GM13977 (cell line): ENCODE results near the gene DCTN5.

Experiments used
- DNase-seq: peaks from one replicate; pipeline ENCODE4 v3.0.0; 2012; ENCODE audit warnings: low spot score
- CTCF ChIP-seq: IDR thresholded peaks from 2 replicates; pipeline ENCODE4 v1.5.1; 2012; ENCODE audit warnings: mild to moderate bottlenecking, control low read depth; ENCODE audit not compliant: insufficient read depth; ENCODE audit errors: extremely low read depth, missing control alignments
- in situ Hi-C: fragments of 300-500 bp; cut with MboI; formaldehyde crosslinking; loops from one replicate; pipeline ENCODE4 v1.12.0; 2022; ENCODE audit warnings: low sequenced_read_pairs, low pct_unique_long_range_greater_than_20kb, mixed read lengths, inconsistent platforms; ENCODE audit not compliant: unreplicated experiment

Gene DCTN5

GRCh38 chr16:23673971-23674614, 32.8 kb downstream of the DCTN5 start:
- TF ChIP-seq CTCF, result no peak
- in situ Hi-C loops, result no loop called here
- DNase-seq, result no peak

- no peak for DNase-seq
- in situ Hi-C loops, result no loop called here
Measured at GRCh38 chr16:23676924-23677480, 35.7 kb downstream of the DCTN5 start.

GRCh38 chr16:23678430-23679273, 37.4 kb downstream of the DCTN5 start, which contains the start of gene PLK1:
Gene PLK1, plus strand, starts transcription at chr16:23678889. Its CDS starts 44 bp downstream, at chr16:23678933.
- in situ Hi-C loops, result no loop called here
- DNase-seq, result peak; percentile 93
- TF ChIP-seq CTCF, result peak; percentile 40

More at GRCh38 chr16:23676924-23677480, 35.7 kb downstream of the DCTN5 start:
- no peak for TF ChIP-seq CTCF

- in situ Hi-C loops, result no loop called here
- no peak for TF ChIP-seq CTCF
- peak; percentile 44 for DNase-seq
Measured at GRCh38 chr16:23679274-23679985, 38.2 kb downstream of the DCTN5 start.

GRCh38 chr16:23679986-23680336, 38.7 kb downstream of the DCTN5 start:
- no peak for TF ChIP-seq CTCF
- no peak for DNase-seq
- in situ Hi-C loops, result no loop called here

- no peak for DNase-seq
- in situ Hi-C loops, result no loop called here
Measured at GRCh38 chr16:23682181-23682580, 40.9 kb downstream of the DCTN5 start.

More at GRCh38 chr16:23682181-23682580, 40.9 kb downstream of the DCTN5 start:
- no peak for TF ChIP-seq CTCF
